GM12873 (cell line): ENCODE data around the gene TNFSF11.

Experiments used
- CTCF ChIP-seq: IDR thresholded peaks from 2 replicates; pipeline ENCODE4 v1.5.1; 2012; ENCODE audit warnings: low read depth, mild to moderate bottlenecking, moderate library complexity, low read length, control low read depth; ENCODE audit not compliant: insufficient read depth; ENCODE audit errors: missing control alignments

Gene TNFSF11

DNA sequence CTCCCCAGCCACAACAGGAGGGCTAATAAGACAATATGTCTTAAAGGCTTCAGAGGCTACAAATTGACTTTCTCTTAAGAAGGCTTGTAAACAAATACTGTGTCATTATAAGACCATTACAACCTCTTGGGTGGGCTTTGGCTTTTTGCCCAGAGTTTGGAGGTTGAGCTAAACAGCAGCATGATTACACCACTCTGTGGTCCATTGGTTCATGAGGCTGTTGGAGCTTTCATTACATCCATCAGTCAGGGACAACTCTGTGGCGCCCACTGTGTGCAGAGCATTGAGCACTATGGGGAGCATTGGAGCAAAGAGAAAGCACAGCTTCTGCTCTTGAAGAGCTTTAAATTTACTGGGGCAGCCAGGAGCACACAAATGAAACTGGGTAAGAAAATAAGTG is 75.9 kb downstream of the TNFSF11 start:
- TF ChIP-seq CTCF, result no peak

GRCh38 chr13:42650506-42650905 is 76.6 kb downstream of the TNFSF11 start:
- no peak for TF ChIP-seq CTCF

- TF ChIP-seq CTCF, result no peak
These were observed 78.1 kb downstream of the TNFSF11 start for GRCh38 chr13:42651936-42652641.

- TF ChIP-seq CTCF, result no peak
These were observed 78.9 kb downstream of the TNFSF11 start for GRCh38 chr13:42652642-42653415.

DNA sequence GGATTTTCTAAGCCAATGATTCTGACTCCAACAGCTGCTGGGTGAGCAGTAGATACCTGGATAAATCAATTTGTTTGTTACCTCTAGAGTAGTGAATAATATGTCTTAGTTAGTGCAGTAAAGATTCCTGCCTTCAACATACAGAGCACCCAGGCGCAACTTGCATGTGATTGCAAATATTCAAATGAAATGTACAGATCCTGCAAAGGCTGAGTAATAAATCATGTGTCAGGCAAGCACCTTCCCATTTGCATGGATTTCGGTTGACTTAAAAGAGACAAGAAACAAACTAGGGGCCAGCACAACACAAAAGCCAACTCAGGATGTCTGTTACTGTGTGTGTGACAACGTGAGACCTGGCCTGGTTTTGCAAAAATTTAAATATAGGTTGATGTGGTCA is 79.7 kb downstream of the TNFSF11 start:
- no peak for TF ChIP-seq CTCF

- no peak for TF ChIP-seq CTCF
These were observed 80.3 kb downstream of the TNFSF11 start for GRCh38 chr13:42654212-42654611.

DNA sequence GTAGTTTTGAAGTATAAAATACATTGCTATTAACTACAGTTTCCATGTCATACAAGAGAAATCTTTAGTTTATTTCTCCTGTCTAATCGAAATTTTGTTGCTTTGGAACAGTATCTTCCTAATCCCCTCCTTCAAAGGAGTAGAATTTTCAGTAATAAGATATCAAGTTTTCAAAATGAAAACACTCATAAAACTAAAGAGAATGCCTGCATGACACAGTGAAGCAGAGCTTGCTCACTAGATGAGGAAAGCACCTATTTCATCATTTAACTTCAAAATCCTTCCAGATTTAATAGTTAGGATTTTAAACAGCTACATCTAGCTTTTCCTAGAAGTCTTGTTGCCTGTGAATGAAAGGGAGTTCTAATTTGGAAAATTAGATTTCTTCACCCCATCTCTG is 80.8 kb downstream of the TNFSF11 start:
- no peak for TF ChIP-seq CTCF
